Neural cell (in vitro differentiated cells): ENCODE results near the gene CHRDL2.

ENCODE experiments used
- CTCF ChIP-seq: fragments of 450-650 bp; IDR thresholded peaks from 2 replicates; pipeline ENCODE4 v1.5.1; 2014; ENCODE audit warnings: antibody characterized with exemption, mild to moderate bottlenecking, moderate library complexity; ENCODE audit not compliant: poor library complexity, severe bottlenecking
- EP300 ChIP-seq: fragments of 450-650 bp; conservative IDR thresholded peaks from 2 replicates; pipeline ENCODE4 v1.6.1; 2014; ENCODE audit warnings: antibody characterized with exemption, mild to moderate bottlenecking, moderate library complexity; ENCODE audit not compliant: poor library complexity, severe bottlenecking
- EZH2 ChIP-seq: fragments of 200-600, 300-800 bp; shearing (Covaris generic), sonication (generic); IDR thresholded peaks from 2 replicates; pipeline ENCODE4 v1.6.1; 2014; ENCODE audit warnings: antibody characterized with exemption, low read length, borderline replicate concordance, mild to moderate bottlenecking; ENCODE audit not compliant: insufficient read depth, poor library complexity, severe bottlenecking
- MXI1 ChIP-seq: fragments of 450-650 bp; conservative IDR thresholded peaks from 2 replicates; pipeline ENCODE4 v1.6.1; 2014; ENCODE audit warnings: antibody characterized with exemption, mild to moderate bottlenecking; ENCODE audit not compliant: poor library complexity, severe bottlenecking
- POLR2AphosphoS5 ChIP-seq: IDR thresholded peaks from 2 replicates; pipeline ENCODE4 v1.6.1; 2012
- REST ChIP-seq: IDR thresholded peaks from 2 replicates; pipeline ENCODE4 v1.6.1; 2012; ENCODE audit warnings: borderline replicate concordance

GRCh38 chr11:74749965-74750296, 18.7 kb upstream of the CHRDL2 start:
- TF ChIP-seq CTCF (no peak), EP300 (no peak), EZH2 (no peak), REST (no peak), POLR2AphosphoS5 (no peak), MXI1 (no peak)
